HepG2 (cell line): ENCODE measurements around the gene WDR83.

Source experiments
- DMAP1 ChIP-seq: IDR thresholded peaks from 2 replicates; pipeline ENCODE4 v1.6.1; 2016
- POLR2A ChIP-seq, 2 experiments: IDR thresholded peaks; 2 replicates each; pipeline ENCODE4 v1.6.1; 2011; ENCODE audit warnings: low read depth in 2 of 2, low read length in 2 of 2, mild to moderate bottlenecking in 1 of 2, moderate library complexity in 1 of 2; ENCODE audit not compliant: insufficient read depth in 1 of 2
- POLR2AphosphoS5 ChIP-seq: IDR thresholded peaks from 2 replicates; pipeline ENCODE4 v1.6.1; 2012; ENCODE audit warnings: low read depth, low read length
- RNF2 ChIP-seq: fragments of 450-650 bp; conservative IDR thresholded peaks from 2 replicates; pipeline ENCODE4 v1.6.1; 2016; ENCODE audit warnings: low read depth
- SMAD1 ChIP-seq: sonication (generic); formaldehyde crosslinking; IDR thresholded peaks from 2 replicates; pipeline ENCODE4 v1.4.0; 2020; ENCODE audit warnings: missing genetic modification reagents, low read depth, mild to moderate bottlenecking, borderline replicate concordance
- SMYD3 ChIP-seq: sonication (generic); formaldehyde crosslinking; IDR thresholded peaks from 2 replicates; pipeline ENCODE4 v1.8.1; 2023; ENCODE audit warnings: mild to moderate bottlenecking, missing genetic modification reagents
- ZFP41 ChIP-seq: sonication (generic); formaldehyde crosslinking; IDR thresholded peaks from 2 replicates; pipeline ENCODE4 v1.4.0; 2020; ENCODE audit warnings: mild to moderate bottlenecking, missing genetic modification reagents, borderline replicate concordance
- ZNF317 ChIP-seq: sonication (generic); formaldehyde crosslinking; IDR thresholded peaks from 2 replicates; pipeline ENCODE4 v1.5.0; 2020; ENCODE audit warnings: mild to moderate bottlenecking, missing genetic modification reagents
- ZNF713 ChIP-seq: sonication (generic); formaldehyde crosslinking; IDR thresholded peaks from 2 replicates; pipeline ENCODE4 v1.4.0; 2020; ENCODE audit warnings: mild to moderate bottlenecking, missing genetic modification reagents
- TF ChIP-seq, protein P1 (sequence below), 2 experiments: fragments of 450-650 bp in 1 of 2; sonication (generic) in 1 of 2; formaldehyde crosslinking in 1 of 2; IDR thresholded peaks; 2 replicates each; pipeline versions ENCODE4 v1.6.1 to v1.8.0; 2016 to 2022; ENCODE audit warnings: antibody characterized with exemption in 1 of 2, mild to moderate bottlenecking in 1 of 2, missing genetic modification reagents in 1 of 2
- TF ChIP-seq, protein P2 (sequence below): sonication (generic); formaldehyde crosslinking; IDR thresholded peaks from 2 replicates; pipeline ENCODE4 v1.5.0; 2020; ENCODE audit warnings: mild to moderate bottlenecking, missing genetic modification reagents, moderate library complexity
- TF ChIP-seq, protein P3 (sequence below): fragments of 450-650 bp; IDR thresholded peaks from 2 replicates; pipeline ENCODE4 v1.6.1; 2017; ENCODE audit warnings: mild to moderate bottlenecking
- TF ChIP-seq, protein P4 (sequence below): sonication (generic); formaldehyde crosslinking; IDR thresholded peaks from 2 replicates; pipeline ENCODE4 v1.4.0; 2020; ENCODE audit warnings: mild to moderate bottlenecking, missing genetic modification reagents
- TF ChIP-seq, protein P5 (sequence below): IDR thresholded peaks from 2 replicates; pipeline ENCODE4 v1.6.1; 2016; ENCODE audit warnings: low read depth

DNA sequence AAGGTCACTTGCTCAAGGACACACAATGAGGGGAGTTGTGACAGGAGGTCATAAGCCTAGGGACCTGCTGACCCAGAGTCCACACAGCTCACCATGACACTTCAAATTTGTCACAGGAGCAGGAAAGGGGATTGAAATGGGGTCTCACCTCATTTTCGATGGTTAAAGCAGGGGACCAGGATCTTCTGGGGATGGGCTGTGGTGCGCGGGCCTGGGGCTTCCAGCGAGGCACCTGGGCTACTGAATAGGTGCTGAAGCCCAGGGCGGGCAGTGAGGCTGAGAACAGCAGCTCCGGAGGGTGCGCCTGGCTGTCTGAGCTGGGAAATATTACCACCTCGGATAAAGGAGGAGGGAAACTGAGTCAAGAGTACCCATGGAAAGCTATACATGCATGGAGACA lies 11.1 kb upstream of the WDR83 start:
- TF ChIP-seq POLR2AphosphoS5 (no peak), ZNF713 (no peak), RNF2 (no peak), SMYD3 (CRISPR knock-in tag) (no peak), POLR2A (IDR thresholded peaks at IDR 0.05; ENCODE audit: insufficient read depth in 1 of 2, low read depth in 2 of 2, low read length in 2 of 2) (no peak), ZFP41 (no peak), DMAP1 (CRISPR knock-in tag) (no peak), ZNF317 (no peak), SMAD1 (CRISPR knock-in tag) (no peak)
- TF ChIP-seq, protein P1, sequence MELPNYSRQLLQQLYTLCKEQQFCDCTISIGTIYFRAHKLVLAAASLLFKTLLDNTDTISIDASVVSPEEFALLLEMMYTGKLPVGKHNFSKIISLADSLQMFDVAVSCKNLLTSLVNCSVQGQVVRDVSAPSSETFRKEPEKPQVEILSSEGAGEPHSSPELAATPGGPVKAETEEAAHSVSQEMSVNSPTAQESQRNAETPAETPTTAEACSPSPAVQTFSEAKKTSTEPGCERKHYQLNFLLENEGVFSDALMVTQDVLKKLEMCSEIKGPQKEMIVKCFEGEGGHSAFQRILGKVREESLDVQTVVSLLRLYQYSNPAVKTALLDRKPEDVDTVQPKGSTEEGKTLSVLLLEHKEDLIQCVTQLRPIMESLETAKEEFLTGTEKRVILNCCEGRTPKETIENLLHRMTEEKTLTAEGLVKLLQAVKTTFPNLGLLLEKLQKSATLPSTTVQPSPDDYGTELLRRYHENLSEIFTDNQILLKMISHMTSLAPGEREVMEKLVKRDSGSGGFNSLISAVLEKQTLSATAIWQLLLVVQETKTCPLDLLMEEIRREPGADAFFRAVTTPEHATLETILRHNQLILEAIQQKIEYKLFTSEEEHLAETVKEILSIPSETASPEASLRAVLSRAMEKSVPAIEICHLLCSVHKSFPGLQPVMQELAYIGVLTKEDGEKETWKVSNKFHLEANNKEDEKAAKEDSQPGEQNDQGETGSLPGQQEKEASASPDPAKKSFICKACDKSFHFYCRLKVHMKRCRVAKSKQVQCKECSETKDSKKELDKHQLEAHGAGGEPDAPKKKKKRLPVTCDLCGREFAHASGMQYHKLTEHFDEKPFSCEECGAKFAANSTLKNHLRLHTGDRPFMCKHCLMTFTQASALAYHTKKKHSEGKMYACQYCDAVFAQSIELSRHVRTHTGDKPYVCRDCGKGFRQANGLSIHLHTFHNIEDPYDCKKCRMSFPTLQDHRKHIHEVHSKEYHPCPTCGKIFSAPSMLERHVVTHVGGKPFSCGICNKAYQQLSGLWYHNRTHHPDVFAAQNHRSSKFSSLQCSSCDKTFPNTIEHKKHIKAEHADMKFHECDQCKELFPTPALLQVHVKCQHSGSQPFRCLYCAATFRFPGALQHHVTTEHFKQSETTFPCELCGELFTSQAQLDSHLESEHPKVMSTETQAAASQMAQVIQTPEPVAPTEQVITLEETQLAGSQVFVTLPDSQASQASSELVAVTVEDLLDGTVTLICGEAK (IDR thresholded peaks at IDR 0.05), result no peak
- TF ChIP-seq, protein P1 (CRISPR knock-in tag; IDR thresholded peaks at IDR 0.05), result no peak
- TF ChIP-seq, protein P2, sequence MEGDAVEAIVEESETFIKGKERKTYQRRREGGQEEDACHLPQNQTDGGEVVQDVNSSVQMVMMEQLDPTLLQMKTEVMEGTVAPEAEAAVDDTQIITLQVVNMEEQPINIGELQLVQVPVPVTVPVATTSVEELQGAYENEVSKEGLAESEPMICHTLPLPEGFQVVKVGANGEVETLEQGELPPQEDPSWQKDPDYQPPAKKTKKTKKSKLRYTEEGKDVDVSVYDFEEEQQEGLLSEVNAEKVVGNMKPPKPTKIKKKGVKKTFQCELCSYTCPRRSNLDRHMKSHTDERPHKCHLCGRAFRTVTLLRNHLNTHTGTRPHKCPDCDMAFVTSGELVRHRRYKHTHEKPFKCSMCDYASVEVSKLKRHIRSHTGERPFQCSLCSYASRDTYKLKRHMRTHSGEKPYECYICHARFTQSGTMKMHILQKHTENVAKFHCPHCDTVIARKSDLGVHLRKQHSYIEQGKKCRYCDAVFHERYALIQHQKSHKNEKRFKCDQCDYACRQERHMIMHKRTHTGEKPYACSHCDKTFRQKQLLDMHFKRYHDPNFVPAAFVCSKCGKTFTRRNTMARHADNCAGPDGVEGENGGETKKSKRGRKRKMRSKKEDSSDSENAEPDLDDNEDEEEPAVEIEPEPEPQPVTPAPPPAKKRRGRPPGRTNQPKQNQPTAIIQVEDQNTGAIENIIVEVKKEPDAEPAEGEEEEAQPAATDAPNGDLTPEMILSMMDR (CRISPR knock-in tag), result no peak
- TF ChIP-seq, protein P3, sequence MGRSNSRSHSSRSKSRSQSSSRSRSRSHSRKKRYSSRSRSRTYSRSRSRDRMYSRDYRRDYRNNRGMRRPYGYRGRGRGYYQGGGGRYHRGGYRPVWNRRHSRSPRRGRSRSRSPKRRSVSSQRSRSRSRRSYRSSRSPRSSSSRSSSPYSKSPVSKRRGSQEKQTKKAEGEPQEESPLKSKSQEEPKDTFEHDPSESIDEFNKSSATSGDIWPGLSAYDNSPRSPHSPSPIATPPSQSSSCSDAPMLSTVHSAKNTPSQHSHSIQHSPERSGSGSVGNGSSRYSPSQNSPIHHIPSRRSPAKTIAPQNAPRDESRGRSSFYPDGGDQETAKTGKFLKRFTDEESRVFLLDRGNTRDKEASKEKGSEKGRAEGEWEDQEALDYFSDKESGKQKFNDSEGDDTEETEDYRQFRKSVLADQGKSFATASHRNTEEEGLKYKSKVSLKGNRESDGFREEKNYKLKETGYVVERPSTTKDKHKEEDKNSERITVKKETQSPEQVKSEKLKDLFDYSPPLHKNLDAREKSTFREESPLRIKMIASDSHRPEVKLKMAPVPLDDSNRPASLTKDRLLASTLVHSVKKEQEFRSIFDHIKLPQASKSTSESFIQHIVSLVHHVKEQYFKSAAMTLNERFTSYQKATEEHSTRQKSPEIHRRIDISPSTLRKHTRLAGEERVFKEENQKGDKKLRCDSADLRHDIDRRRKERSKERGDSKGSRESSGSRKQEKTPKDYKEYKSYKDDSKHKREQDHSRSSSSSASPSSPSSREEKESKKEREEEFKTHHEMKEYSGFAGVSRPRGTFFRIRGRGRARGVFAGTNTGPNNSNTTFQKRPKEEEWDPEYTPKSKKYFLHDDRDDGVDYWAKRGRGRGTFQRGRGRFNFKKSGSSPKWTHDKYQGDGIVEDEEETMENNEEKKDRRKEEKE, result no peak
- TF ChIP-seq, protein P4, sequence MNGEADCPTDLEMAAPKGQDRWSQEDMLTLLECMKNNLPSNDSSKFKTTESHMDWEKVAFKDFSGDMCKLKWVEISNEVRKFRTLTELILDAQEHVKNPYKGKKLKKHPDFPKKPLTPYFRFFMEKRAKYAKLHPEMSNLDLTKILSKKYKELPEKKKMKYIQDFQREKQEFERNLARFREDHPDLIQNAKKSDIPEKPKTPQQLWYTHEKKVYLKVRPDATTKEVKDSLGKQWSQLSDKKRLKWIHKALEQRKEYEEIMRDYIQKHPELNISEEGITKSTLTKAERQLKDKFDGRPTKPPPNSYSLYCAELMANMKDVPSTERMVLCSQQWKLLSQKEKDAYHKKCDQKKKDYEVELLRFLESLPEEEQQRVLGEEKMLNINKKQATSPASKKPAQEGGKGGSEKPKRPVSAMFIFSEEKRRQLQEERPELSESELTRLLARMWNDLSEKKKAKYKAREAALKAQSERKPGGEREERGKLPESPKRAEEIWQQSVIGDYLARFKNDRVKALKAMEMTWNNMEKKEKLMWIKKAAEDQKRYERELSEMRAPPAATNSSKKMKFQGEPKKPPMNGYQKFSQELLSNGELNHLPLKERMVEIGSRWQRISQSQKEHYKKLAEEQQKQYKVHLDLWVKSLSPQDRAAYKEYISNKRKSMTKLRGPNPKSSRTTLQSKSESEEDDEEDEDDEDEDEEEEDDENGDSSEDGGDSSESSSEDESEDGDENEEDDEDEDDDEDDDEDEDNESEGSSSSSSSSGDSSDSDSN (CRISPR knock-in tag), result no peak
- TF ChIP-seq, protein P5, sequence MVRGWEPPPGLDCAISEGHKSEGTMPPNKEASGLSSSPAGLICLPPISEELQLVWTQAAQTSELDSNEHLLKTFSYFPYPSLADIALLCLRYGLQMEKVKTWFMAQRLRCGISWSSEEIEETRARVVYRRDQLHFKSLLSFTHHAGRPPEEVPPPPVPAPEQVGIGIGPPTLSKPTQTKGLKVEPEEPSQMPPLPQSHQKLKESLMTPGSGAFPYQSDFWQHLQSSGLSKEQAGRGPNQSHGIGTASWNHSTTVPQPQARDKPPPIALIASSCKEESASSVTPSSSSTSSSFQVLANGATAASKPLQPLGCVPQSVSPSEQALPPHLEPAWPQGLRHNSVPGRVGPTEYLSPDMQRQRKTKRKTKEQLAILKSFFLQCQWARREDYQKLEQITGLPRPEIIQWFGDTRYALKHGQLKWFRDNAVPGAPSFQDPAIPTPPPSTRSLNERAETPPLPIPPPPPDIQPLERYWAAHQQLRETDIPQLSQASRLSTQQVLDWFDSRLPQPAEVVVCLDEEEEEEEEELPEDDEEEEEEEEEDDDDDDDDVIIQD, result no peak
